ENCODE data around the gene OR10A3.

The OR10A3 gene

GRCh38 chr11:7964873-7965272 is 23.4 kb upstream of the OR10A3 start:
- Histone ChIP-seq H2AFZ (ENCODE audit: low read length) (no peak overlapping the region), H3F3A (ENCODE audit: insufficient read depth, low read length) (no peaks in the 10 kb centered on the region), H3K9me2 (ENCODE audit: low read depth, low read length) (no peaks in the 10 kb centered on the region), H4K20me1 (ENCODE audit: insufficient read depth, low read length) (no peaks in the 10 kb centered on the region), H3K27me3 (ENCODE audit: insufficient read depth, low read length) (no peaks in the 10 kb centered on the region), H3K4me3 (ENCODE audit: low read depth, low read length, poor library complexity, severe bottlenecking) (no peak overlapping the region), H3K9ac (ENCODE audit: low read length) (no peak overlapping the region), H3K9me3 (ENCODE audit: low read length) (no peaks in the 10 kb centered on the region), H3K4me1 (ENCODE audit: insufficient read depth, low read length, severe bottlenecking) (peaks cover 7% of the 10 kb centered on the region), H3K4me2 (ENCODE audit: low read length) (no peak overlapping the region), H3K27ac (ENCODE audit: low read depth, low read length, poor library complexity, severe bottlenecking) (no peak overlapping the region), H3K79me2 (ENCODE audit: insufficient read depth, low read length) (no peaks in the 10 kb centered on the region), H3K36me3 (ENCODE audit: insufficient read depth, low read length) (no peaks in the 10 kb centered on the region)
- no peak for TF ChIP-seq CTCF (IDR thresholded peaks at IDR 0.05; ENCODE audit: low read length)

GRCh38 chr11:7964261-7964660 is 22.8 kb upstream of the OR10A3 start:
- TF ChIP-seq CTCF (IDR thresholded peaks at IDR 0.05; ENCODE audit: low read length) (no peak), EZH2 (IDR thresholded peaks at IDR 0.05; ENCODE audit: borderline replicate concordance, low read length) (no peak)
- H3K9ac ChIP-seq (ENCODE audit: low read length) = no peak overlapping the region
- H3F3A ChIP-seq (ENCODE audit: insufficient read depth, low read length) = no peaks in the 10 kb centered on the region
- H3K79me2 ChIP-seq (ENCODE audit: insufficient read depth, low read length) = no peaks in the 10 kb centered on the region
- no peak overlapping the region for H3K27ac ChIP-seq (ENCODE audit: low read depth, low read length, poor library complexity, severe bottlenecking)
- peaks cover 7% of the 10 kb centered on the region for H3K4me1 ChIP-seq (ENCODE audit: insufficient read depth, low read length, severe bottlenecking)
- no peaks in the 10 kb centered on the region for H4K20me1 ChIP-seq (ENCODE audit: insufficient read depth, low read length)
- H3K27me3 ChIP-seq (ENCODE audit: insufficient read depth, low read length) = no peaks in the 10 kb centered on the region
- no peak overlapping the region for H3K4me3 ChIP-seq (ENCODE audit: low read depth, low read length, poor library complexity, severe bottlenecking)
- H3K9me2 ChIP-seq (ENCODE audit: low read depth, low read length) = no peaks in the 10 kb centered on the region
- no peak overlapping the region for H2AFZ ChIP-seq (ENCODE audit: low read length)
- no peaks in the 10 kb centered on the region for H3K36me3 ChIP-seq (ENCODE audit: insufficient read depth, low read length)
- H3K9me3 ChIP-seq (ENCODE audit: low read length) = no peaks in the 10 kb centered on the region
- no peak overlapping the region for H3K4me2 ChIP-seq (ENCODE audit: low read length)

- no peak overlapping the region for H2AFZ ChIP-seq (ENCODE audit: low read length)
- no peaks in the 10 kb centered on the region for H3K79me2 ChIP-seq (ENCODE audit: insufficient read depth, low read length)
- H3K9me3 ChIP-seq (ENCODE audit: low read length) = no peaks in the 10 kb centered on the region
- H3F3A ChIP-seq (ENCODE audit: insufficient read depth, low read length) = no peaks in the 10 kb centered on the region
- TF ChIP-seq EZH2 (IDR thresholded peaks at IDR 0.05; ENCODE audit: borderline replicate concordance, low read length) = no peak
- TF ChIP-seq CTCF (IDR thresholded peaks at IDR 0.05; ENCODE audit: low read length) = no peak
- H3K4me3 ChIP-seq (ENCODE audit: low read depth, low read length, poor library complexity, severe bottlenecking) = no peak overlapping the region
- H3K27ac ChIP-seq (ENCODE audit: low read depth, low read length, poor library complexity, severe bottlenecking) = no peak overlapping the region
- H3K4me2 ChIP-seq (ENCODE audit: low read length) = no peak overlapping the region
- no peaks in the 10 kb centered on the region for H3K4me1 ChIP-seq (ENCODE audit: insufficient read depth, low read length, severe bottlenecking)
- no peak overlapping the region for H3K9ac ChIP-seq (ENCODE audit: low read length)
- no peaks in the 10 kb centered on the region for H4K20me1 ChIP-seq (ENCODE audit: insufficient read depth, low read length)
- H3K9me2 ChIP-seq (ENCODE audit: low read depth, low read length) = no peaks in the 10 kb centered on the region
- no peaks in the 10 kb centered on the region for H3K36me3 ChIP-seq (ENCODE audit: insufficient read depth, low read length)
- H3K27me3 ChIP-seq (ENCODE audit: insufficient read depth, low read length) = no peaks in the 10 kb centered on the region
Observed at GRCh38 chr11:7955191-7955590, 13.7 kb upstream of the OR10A3 start.

Measured in OCI-LY1 (cell line).